ENCODE data around the gene DENND5A. TPM values are rescaled to one million over a fixed set of nuclear protein-coding genes. Genes with fewer than 3 reads are reported as not detected.

DENND5A gene
- total RNA-seq, 2 donors from 2014 or later: 22.1 to 31.3 TPM

DNA sequence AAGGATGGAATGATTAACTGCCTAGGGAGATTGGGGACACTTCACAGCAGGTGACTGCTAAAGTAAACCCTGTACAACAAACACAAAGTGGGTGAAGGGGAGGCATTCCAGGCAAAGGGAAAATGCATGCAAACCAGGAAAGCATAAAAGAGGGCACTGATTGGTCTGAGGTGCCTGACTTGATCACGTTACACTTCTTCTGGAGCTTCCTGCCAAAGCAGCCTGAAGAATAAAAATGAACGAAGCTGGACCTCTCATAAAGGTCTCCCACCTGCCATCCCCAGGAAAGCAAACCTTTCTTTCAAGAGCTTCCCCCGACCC lies 127.1 kb downstream of the DENND5A start:
- Histone ChIP-seq H3K27me3 (no peaks in the 10 kb centered on the region), H3K4me3 (no peak overlapping the region), H3K9me3 (no peaks in the 10 kb centered on the region), H3K27ac (peak overlapping the region in 3 of 4 donors; percentile 70 to 83 (median 73)), H3K4me1 (peaks cover 42% of the 10 kb centered on the region), H3K36me3 (replicated peaks in 1 of 2; ENCODE audit: insufficient read depth in 1 of 2, low read depth in 2 of 2) (peaks cover 0 to 6% of the 10 kb centered on the region in 2 donors)
- ATAC-seq (no peak), DNase-seq (no peak)
- TF ChIP-seq, protein P1, sequence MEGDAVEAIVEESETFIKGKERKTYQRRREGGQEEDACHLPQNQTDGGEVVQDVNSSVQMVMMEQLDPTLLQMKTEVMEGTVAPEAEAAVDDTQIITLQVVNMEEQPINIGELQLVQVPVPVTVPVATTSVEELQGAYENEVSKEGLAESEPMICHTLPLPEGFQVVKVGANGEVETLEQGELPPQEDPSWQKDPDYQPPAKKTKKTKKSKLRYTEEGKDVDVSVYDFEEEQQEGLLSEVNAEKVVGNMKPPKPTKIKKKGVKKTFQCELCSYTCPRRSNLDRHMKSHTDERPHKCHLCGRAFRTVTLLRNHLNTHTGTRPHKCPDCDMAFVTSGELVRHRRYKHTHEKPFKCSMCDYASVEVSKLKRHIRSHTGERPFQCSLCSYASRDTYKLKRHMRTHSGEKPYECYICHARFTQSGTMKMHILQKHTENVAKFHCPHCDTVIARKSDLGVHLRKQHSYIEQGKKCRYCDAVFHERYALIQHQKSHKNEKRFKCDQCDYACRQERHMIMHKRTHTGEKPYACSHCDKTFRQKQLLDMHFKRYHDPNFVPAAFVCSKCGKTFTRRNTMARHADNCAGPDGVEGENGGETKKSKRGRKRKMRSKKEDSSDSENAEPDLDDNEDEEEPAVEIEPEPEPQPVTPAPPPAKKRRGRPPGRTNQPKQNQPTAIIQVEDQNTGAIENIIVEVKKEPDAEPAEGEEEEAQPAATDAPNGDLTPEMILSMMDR (IDR thresholded peaks at IDR 0.05): no peak
- no peak for TF ChIP-seq POLR2A (IDR thresholded peaks at IDR 0.05)
- intact Hi-C loops (cut with DNase I): loop anchor here (10.0 kb wide), 1 partner anchor 73 kb away; no protein-coding TSS in a partner anchor
- WGBS, 2 donors: 58 to 62% methylated on average over 3 of the region's 3 CpGs

DNA sequence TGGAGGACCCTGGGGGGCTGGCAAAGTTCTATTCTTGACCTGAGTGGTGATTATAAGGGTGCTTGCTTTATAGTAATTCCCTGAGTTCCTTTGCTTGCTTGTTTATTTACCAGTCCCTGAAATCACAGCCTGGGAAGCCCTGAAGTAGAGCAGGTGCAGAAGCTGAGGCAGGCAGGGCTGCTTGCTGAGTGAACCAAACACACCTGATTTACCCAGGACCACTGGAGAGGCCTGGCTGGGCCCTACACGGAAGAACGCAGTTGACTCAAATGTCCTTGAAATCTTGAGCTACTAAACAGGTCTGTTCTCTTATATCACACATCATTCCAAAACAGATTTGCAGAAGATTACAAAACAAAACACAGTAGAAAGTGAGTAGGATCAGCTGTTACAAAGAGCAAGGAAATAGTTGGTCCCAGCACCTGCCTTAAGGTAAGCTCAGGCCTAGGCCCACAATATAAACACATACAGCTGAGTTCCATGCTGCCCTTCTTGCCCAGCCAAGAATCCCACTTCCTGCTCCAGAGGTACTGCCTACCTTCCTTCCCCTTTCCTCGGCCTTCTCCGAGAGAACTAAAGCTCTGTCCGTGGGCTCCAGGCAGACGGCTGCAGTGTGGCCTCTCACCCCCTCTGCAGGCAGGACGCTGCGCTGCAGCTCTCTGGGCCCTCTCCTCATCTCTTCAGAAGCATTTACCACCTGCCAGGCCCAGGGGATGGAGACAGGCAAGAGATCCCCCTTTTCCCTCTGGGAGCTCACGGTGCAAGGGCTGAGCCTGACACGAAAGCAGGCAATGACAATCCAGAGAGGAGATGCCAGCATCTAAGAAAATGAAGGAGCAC lies 127.6 kb downstream of the DENND5A start:
- H3K27me3 ChIP-seq: no peaks in the 10 kb centered on the region
- H3K4me3 ChIP-seq: no peak overlapping the region
- ATAC-seq (peak; percentile 94), DNase-seq (peak; percentile 82 to 87 (median 85))
- peak overlapping the region; percentile 53 to 83 (median 72) for H3K27ac ChIP-seq
- intact Hi-C loops (cut with DNase I): loop anchor here (10.0 kb wide), 1 partner anchor 73 kb away; no protein-coding TSS in a partner anchor
- H3K36me3 ChIP-seq (replicated peaks in 1 of 2; ENCODE audit: insufficient read depth in 1 of 2, low read depth in 2 of 2): peaks cover 0 to 2% of the 10 kb centered on the region in 2 donors
- peaks cover 42% of the 10 kb centered on the region for H3K4me1 ChIP-seq
- peak in 2 of 3 donors; percentile 20 to 24 for TF ChIP-seq POLR2A (IDR thresholded peaks at IDR 0.05)
- TF ChIP-seq, protein P1 (IDR thresholded peaks at IDR 0.05): peak; percentile 90 to 97 (median 96)
- H3K9me3 ChIP-seq: no peaks in the 10 kb centered on the region
- 8 to 12% methylated on average over 10 of the region's 10 CpGs for WGBS, 2 donors

DNA sequence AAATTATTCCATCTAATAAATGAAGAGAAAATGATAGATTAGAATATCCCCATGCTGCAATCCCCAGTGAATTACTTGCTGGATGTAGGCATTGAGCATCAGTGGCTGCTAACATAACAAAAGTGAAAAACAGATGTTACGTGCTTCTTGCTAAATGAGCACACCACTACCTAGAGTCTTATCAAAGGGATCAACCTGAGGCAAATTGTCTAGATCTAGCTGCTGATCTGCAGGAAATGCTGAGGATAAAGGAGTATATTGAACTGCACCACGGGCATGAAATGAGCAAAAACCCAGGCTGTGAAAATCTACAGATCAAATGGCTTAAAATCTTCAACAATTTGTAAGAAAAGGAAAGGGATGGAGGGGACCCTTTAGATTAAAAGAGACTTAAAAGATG lies 128.4 kb downstream of the DENND5A start:
- Histone ChIP-seq H3K27me3 (no peaks in the 10 kb centered on the region), H3K9me3 (no peaks in the 10 kb centered on the region), H3K36me3 (replicated peaks in 1 of 2; ENCODE audit: insufficient read depth in 1 of 2, low read depth in 2 of 2) (peaks cover 0 to 2% of the 10 kb centered on the region in 2 donors), H3K4me1 (peaks cover 42% of the 10 kb centered on the region), H3K4me3 (no peak overlapping the region), H3K27ac (peak overlapping the region in 2 of 4 donors; percentile 70 to 83)
- intact Hi-C loops (cut with DNase I): loop anchor here (10.0 kb wide), 1 partner anchor 72 kb away; no protein-coding TSS in a partner anchor
- DNase-seq (no peak), ATAC-seq (no peak)
- TF ChIP-seq, protein P1 (IDR thresholded peaks at IDR 0.05): no peak
- no peak for TF ChIP-seq POLR2A (IDR thresholded peaks at IDR 0.05)
- 89 to 90% methylated on average over 2 of the region's 2 CpGs for WGBS, 2 donors

DNA sequence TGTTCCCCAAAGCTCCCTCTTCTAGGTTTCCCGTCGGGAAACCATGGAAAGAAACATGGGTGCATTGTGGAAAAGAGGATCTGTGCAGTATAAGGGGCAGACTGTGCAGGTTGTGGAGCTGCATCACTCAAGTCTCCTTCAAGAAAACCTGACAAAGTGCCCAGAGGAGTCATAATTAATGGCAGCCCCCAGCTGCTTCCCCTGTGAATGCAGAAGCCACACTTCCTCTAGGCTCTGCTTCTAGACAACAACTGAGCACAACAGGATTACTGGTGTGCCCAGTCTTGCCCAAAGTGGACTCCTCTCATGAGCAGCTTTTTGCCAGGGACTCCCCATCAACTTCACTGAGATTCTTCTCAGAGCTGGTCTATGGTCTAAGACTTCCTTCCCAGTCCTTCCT lies 131.2 kb downstream of the DENND5A start:
- intact Hi-C loops (cut with DNase I): loop anchor here (10.0 kb wide), 1 partner anchor 69 kb away; no protein-coding TSS in a partner anchor

More for the DNA sequence above, 131.2 kb downstream of the DENND5A start:
- 94 to 97% methylated on average over 2 of the region's 2 CpGs for WGBS, 2 donors
- TF ChIP-seq POLR2A (IDR thresholded peaks at IDR 0.05): no peak
- TF ChIP-seq, protein P1 (IDR thresholded peaks at IDR 0.05): no peak
- Histone ChIP-seq H3K27ac (no peak overlapping the region), H3K27me3 (no peaks in the 10 kb centered on the region), H3K36me3 (replicated peaks in 1 of 2; ENCODE audit: insufficient read depth in 1 of 2, low read depth in 2 of 2) (no peaks in the 10 kb centered on the region), H3K9me3 (no peaks in the 10 kb centered on the region), H3K4me3 (no peak overlapping the region), H3K4me1 (peaks cover 23% of the 10 kb centered on the region)
- no peak for DNase-seq
- no peak for ATAC-seq

Data from body of pancreas (tissue), 4 donors.